NCI-H345 treated with DMSO at 0.1 percent for 48 hours (cell line): Measurements from ENCODE around the gene FAM181A.
A peak's percentile ranks its signal among the peaks of the same experiment; 100 is the strongest.

Source experiments
- DNase-seq: peaks from one replicate; lab custom pipeline; 2025; ENCODE audit not compliant: unreplicated experiment; lab: John Stamatoyannopoulos, UW

Gene FAM181A

DNA sequence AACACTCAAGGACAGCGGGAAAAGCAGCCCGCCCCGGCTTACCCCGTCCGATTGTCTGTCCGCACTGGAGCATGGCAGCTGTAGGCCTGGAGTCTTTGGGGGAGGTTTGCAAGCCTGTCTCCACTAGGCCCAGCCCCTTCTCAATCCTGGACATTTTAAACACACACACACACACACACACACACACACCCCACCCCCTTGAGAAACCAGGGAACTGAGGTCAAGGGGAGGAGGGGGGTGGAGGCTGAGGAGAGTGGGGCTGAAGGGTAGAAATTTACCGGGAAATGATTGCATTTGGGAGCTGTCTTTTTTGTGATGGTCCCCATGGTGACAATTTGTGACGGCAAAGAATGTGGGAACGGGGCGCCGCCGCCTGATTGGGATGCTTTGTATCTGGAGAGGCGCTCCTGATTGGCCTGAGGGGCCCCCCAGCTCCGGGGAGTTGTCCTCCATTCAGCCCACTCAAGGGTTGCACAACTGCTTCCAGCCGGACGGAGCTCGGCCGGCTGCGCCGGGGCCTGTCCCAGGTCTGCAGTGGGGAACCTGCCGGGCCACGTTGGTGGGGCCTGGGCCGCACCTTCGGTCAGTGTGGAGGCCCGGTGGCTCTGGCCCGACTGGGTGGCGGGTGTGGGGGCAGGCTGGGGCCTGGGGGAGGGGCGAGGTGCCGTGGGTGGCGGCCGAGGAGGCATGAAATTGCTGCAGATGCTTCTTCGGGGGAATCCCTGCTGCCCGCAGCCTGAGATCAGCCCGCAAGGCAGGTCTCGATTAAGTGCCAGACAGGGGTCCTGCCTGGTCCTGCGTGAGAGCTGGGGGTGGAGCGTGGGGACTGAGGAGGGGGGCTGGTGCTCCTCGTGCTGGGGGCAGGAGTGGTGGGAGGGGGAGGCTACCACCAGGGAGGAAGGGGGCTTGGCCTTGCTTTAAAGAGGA lies at the start of gene FAM181A:
Gene FAM181A (plus strand): TSS at position 472 of the 927 bp plus-strand sequence. CDS start 942 bp downstream, outside the sequence.
- peak; percentile 41 for DNase-seq

DNA sequence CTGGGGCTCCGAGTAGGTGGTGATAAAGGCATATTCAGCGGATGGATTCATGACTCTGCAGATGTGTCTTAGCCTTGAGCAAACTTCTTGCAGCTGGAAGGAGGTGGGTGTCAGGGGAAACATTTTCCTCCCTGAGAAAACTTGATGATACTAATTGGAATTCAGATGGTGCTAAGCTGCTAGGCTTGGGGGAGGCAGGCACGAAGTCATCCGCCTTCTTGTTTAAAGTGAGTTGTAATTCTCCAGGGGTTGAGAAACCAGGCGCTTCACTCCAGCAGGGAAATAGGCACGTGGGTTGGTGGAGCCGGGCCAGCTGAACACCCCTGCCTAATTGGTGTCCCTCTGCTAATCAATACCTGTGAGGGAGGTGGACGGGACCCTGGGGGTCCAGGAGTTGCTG lies 48.9 kb upstream of the FAM181A start:
- DNase-seq, result no peak

DNA sequence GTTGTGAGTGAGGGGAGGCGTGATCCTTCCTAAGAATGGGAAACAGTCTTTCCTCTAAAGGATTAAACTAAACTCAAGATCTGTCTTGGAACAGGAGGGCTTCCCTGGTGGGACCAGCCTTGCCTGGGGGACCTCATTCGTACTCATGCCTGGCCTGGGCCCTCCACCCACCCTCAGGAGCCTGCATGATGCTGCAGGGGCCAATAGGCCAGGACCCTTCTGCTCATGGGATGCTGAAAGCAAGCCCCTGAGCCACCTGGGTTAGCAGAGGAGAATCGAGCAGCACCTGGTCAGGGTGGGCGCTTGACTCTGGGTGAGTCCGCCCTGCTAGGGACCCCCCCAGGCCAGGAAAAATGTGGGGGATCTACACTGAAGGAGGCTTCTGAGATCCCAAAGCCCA lies 48.3 kb upstream of the FAM181A start:
- DNase-seq, result no peak

GRCh38 chr14:93879362-93879983 lies 47.7 kb upstream of the FAM181A start:
- DNase-seq, result no peak

DNA sequence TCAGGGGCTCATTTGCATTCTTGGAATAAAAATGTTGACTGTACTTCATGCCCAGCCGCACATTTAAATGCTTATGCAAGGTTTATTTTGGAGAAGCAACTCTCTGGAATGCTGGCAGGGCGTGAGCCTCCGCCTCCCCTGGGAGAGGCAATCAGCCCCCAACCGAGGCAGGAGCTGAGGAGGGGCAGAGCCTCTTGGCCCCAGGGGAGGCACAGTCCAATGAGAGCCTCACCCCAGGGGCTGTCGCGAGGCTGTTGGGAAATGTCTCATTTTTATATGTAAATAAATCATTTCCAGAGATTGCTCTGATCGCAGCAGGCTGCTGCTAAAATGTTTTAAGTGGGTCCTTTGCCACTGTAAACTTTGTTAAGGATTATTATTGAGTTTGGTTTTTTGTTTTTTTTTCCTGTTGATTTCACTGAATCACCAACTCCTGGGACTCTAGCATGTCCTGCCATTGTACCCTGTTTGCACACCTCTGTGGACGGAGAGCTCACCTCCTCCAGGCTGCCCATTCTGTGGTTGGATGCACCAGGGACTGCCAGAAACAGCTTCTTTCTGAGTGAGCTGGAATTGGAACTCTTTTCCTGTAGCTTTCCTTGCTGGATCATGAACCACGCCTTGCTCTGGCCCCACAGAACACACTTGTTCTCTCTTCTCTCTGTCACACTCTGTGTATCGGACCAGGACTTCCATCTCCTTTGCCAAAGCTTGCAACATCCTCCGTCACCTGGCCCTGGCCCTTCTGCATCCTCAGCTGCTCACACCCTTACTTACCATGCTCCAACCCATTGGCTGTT lies 46.9 kb upstream of the FAM181A start:
- DNase-seq, result peak; percentile 64

GRCh38 chr14:93884950-93885349 lies 42.2 kb upstream of the FAM181A start:
- DNase-seq, result no peak

DNA sequence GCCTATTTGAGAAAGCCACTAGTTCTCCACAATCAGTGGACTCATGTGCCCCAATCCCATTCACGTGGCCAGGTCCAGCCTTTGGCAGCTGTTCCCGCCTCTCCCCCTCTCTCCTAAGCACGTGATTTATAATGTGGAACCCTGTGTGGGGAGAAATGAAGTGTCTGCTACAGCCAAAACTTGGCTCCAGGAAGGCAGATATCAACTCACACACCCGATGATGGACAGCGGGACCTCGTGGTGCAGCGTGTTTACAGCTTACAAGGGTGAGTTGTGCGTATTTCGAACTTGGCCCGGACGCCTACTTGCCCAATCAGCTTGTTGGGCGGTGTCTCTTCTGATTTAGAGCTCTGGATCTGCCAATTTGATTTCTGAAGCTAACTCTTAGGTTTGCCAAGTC lies 38.1 kb upstream of the FAM181A start:
- DNase-seq, result no peak

DNA sequence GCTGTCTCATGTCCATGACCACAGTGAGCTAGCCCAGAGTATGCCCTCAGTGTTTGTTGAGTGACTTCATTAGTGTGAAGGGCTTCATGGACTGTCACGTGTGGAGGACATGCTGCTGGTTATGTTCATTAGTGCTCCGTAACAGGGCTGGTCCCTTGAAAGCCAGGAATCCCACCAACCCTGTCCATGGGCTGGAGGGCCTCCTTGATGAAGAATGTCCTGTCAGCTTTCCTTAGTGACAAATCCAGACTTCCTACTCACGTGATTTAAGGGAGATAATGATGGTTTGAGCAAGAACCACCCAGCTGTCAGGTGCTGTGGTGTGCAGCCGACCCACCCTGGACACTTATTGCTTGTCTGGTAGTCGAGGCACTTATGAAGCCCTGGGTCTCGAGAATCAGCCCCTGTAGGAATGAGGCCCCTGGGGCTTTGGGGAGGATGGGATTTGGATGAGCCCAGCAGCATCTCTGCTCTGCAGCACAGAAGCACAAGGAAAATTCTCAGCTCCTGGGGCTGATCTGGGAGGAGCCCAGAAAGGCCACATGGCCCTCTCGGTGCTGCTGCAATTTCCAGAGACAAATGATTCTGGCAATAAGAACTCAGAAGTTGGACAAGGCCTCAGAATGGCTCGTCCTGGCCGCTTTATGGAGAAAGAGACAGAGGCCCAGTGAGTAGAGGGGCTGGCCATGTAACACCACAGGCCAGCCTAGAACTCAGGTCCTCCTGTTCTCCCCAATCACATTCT lies 37.2 kb upstream of the FAM181A start:
- no peak for DNase-seq

DNA sequence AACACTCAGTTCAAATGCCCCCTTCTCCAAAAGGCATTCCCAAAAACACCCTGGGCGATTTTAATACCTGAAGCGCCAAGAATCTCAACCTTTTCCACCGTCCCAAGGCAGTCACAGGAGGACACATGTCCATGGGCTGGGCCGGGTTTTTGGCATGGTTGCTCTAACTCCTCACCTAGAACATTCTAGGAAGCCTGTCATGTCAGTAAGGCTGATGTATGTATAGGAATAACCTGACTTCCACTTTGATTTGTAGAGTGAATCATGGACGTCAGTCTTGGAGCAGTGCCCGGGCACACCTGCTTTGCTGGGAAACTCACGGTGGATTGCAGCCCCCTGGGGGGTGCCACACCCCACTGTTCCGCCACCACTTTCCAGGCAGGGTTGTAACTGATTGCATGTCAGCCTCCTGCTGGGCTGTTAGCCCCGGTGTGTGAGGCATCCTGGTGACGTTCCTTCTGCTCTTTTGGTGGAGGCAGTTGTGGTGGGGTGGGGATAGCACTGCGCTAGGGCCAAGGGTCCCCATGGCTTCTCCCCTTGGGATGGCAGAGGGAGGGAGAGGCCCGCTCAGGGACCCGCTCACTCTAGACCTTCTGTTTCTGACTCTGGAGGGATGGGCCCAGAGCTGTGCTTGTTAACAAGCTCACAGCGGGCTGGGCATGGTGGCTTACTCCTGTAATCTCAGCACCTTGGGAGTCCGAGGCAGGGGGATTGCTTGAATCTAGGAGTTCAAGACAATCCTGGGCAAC lies 35.2 kb upstream of the FAM181A start:
- peak; percentile 41 for DNase-seq

DNA sequence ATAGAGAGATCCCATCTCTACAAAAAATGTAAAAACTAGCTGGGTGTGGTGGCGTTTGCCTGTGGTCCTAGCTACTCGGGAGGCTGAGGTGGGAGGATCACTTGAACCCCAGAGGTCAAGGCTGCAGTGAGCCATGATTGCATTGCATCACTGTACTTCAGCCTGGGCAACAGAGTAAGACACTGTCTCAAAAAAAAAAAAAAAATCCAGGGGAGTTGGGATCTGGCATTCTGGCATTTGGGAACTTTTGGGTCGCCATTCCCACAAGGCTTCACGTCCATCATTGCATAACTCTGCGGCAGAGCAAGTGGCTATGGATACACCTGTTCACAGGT lies 34.7 kb upstream of the FAM181A start:
- no peak for DNase-seq

GRCh38 chr14:93892923-93893558 lies 34.1 kb upstream of the FAM181A start:
- peak; percentile 47 for DNase-seq

DNA sequence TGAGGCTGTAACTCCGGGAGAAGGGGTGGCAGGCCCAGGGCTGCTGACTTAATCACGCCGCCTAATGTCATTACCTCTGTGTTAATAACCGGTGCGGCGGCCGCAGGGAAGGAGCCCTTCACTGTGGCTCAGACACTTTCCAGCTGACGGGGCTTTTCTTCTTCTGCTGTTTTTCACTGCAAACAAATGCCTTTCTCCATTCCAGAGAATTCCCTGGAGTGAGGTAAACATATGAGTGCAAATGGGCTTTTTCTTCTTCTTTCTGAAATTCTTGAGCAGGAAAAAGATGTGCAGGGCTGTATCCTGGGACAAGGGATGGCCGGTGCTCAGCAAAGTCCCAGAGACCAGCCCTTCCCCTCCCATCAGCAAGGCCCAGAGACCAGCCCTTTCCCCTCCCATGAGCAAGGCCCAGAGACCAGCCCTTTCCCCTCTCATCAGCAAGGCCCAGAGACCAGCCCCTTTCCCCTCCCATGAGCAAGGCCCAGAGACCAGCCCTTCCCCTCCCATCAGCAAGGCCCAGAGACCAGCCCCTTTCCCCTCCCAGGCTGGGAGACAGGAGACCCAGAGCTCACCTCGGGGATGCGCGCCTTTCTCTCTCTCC lies 33.4 kb upstream of the FAM181A start:
- no peak for DNase-seq

DNA sequence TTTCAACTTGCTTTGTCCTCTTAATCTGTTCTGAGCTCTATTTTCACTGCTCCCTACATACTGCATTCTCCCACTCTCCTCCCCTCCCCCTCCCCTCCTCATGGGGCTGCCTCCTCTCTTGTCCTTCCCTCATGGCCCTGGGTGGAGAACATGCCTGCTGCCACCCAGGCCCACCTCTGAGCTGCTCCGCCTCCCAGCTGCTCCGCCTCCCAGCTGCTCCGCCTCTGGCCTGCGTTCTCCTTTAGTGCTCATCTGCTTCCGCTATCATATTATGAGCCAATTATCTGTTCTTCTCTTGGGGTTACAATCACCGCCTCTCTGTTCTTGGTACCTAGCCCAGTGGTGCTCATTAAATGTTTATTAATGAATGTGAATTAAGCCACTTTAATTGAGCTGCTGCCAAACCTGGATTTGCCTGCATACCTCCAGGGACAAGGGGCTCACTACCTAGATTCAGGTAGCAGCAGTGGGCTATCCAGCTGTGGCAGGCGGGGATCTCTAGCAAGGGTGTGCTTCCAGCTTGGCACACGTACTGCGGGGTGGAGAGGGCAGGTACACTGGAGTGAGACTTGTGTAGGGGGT lies 32.0 kb upstream of the FAM181A start:
- no peak for DNase-seq

- no peak for DNase-seq
These were observed 29.7 kb upstream of the FAM181A start for GRCh38 chr14:93897476-93897845.

DNA sequence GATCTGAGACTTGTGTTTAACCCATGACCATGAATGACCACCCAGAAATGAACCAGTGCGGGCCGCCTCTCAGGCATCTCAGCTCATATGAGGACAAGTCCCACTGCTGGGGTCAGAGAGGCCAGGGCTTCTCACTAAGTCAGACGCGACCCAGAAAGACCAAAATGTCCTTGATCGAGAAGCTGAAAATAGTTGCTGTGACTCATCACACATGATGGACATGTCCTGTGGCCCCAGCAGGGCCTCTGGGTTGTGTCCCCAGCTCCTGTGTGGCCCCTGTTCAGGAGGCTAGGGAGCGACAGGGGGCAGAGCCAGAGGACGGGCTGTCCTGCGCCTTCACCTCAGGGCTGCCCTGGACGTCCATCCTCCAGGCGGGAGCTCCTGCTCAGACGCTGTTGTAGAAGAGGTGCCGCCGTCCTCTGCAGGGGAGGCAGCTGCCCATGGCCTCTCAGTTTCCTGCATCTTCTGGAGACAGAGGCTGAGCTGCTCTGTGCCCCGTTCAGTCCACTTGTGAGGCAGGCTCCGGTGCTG lies 29.0 kb upstream of the FAM181A start:
- no peak for DNase-seq

GRCh38 chr14:93898731-93899130 lies 28.4 kb upstream of the FAM181A start:
- DNase-seq, result no peak

DNA sequence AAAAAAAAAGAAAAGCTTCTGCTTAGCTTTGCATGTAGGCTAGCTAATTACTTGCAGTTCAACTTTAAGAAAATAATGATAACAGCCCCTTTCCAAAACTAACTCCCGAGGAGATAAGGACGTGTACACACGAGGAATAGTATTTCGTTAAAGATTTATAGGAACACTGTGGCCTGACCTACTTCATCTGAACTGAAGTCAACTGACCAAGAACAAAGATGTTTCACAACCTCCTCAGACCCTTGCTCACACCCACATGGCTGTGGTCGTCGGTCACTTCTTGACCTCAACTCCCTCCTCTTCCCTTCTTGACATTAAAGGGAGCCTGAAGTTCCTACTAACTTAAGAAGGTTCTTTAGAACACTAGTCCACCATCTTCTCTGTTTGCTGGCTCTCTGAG lies 25.3 kb upstream of the FAM181A start:
- no peak for DNase-seq

DNA sequence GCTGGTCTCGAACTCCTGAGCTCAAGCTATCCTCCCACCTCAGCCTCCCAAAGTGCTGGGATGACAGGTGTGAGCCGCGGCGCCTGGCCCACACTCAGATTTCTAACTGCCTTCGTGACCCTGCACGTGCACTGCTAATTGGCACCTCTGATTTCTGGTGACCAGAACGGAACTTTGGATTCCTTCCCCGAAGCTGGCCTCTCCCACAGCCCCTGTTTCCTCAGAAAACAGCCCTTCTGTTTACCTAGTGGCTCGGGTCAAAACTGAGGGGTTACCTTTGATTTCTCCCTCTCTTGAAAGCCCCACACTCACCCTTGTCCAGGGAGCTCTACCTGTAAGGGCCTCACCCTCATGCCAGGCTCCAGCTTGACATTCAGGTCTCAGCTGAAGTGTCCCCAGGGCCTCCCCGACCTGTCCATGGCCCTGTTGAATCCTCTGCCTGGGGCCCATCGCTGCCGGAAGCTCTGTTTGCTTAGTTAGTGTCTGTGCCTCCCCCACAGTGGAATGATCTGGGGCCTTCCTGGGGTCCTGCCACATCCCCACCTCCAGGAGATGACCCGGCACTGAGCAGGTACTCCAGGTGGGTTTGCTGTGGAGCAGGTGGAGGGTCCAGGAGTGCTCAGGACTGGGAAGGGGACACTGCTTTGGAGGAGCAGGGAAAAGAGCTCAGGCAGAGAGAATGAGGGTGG lies 24.4 kb upstream of the FAM181A start:
- no peak for DNase-seq
